Loucy (cell line): ENCODE measurements around the gene CCNA2.

Source experiments
- CTCF ChIP-seq: fragments of 200-600 bp; sonication (generic); conservative IDR thresholded peaks from 2 replicates; pipeline ENCODE4 v1.5.1; 2014; ENCODE audit warnings: mild to moderate bottlenecking, antibody characterized with exemption, low read length
- EZH2phosphoT487 ChIP-seq: fragments of 200-600 bp; IDR thresholded peaks from 2 replicates; pipeline ENCODE4 v1.6.1; 2018; ENCODE audit warnings: antibody characterized with exemption, mild to moderate bottlenecking, moderate library complexity, borderline replicate concordance

GRCh38 chr4:121822047-121822446 lies 1.6 kb downstream of the CCNA2 start:
- TF ChIP-seq CTCF (no peak), EZH2phosphoT487 (no peak)
